Activated naive CD8-positive, alpha-beta T cell treated with anti-CD3 and anti-CD28 coated beads, Interleukin-2, amount 50 U/mL, for 24 hours (primary cell): ENCODE results near the gene DHRS9.
"Not testable (repeated sequence)": the region's sequence is repeated elsewhere in the genome, so short reads cannot be mapped to it uniquely, and the experiment has no call there.

ENCODE experiments used
- ATAC-seq: fragments of 150-1000 bp; cut with Tn5 transposase; one replicate; pipeline ENCODE4 v1.10.0; 2021
- DNase-seq: peaks from one replicate; pipeline ENCODE4 v3.0.0; 2021
- H3K27ac Mint-ChIP-seq: one replicate; pipeline ENCODE4 v1.8.0; 2021; ENCODE audit warnings: mild to moderate bottlenecking, mixed read lengths
- H3K27me3 Mint-ChIP-seq: one replicate; pipeline ENCODE4 v1.8.0; 2021; ENCODE audit warnings: mixed read lengths
- H3K36me3 Mint-ChIP-seq: one replicate; pipeline ENCODE4 v1.8.0; 2021; ENCODE audit warnings: low read depth, mixed read lengths
- H3K4me1 Mint-ChIP-seq: one replicate; pipeline ENCODE4 v1.8.0; 2021; ENCODE audit warnings: mixed read lengths
- H3K4me3 Mint-ChIP-seq: one replicate; pipeline ENCODE4 v1.8.0; 2021; ENCODE audit warnings: mild to moderate bottlenecking, moderate library complexity, mixed read lengths
- H3K9me3 Mint-ChIP-seq: one replicate; pipeline ENCODE4 v1.8.0; 2021; ENCODE audit warnings: mixed read lengths

DHRS9 gene

DNA sequence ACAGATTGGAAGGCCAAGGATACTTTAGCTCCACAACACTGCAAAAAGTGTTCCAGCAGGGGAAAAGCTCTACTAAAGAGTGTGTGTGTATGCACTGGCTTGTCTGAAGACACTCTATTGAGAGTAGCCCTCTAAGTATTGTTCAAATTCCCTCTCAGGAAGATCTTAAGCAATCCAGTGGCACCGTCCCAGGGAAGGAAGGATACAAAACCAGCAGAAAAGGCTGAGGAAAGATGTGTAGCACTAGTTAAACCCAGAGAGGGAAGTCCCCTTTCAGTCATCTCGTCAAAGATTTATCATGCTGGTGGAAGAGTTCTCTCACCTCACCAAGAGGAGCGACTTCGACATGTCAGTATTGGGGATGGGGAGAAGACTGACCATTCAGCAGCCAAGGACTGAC lies 50.5 kb downstream of the DHRS9 start:
- Mint-ChIP-seq H3K36me3 (no peaks in the 10 kb centered on the region), H3K9me3 (peaks cover 3% of the 10 kb centered on the region), H3K4me3 (no peak overlapping the region), H3K27ac (no peak overlapping the region), H3K4me1 (no peaks in the 10 kb centered on the region), H3K27me3 (peaks cover 9% of the 10 kb centered on the region)
- ATAC-seq, result no peak
- no peak for DNase-seq

GRCh38 chr2:169129703-169130243 lies 60.4 kb downstream of the DHRS9 start:
- ATAC-seq (no peak), DNase-seq (no peak)
- Mint-ChIP-seq H3K4me3 (no peak overlapping the region), H3K27me3 (no peaks in the 10 kb centered on the region), H3K9me3 (no peaks in the 10 kb centered on the region), H3K4me1 (no peaks in the 10 kb centered on the region), H3K36me3 (no peaks in the 10 kb centered on the region), H3K27ac (no peak overlapping the region)

GRCh38 chr2:169131587-169132512 lies 62.5 kb downstream of the DHRS9 start:
- H3K9me3 Mint-ChIP-seq, result no peaks in the 10 kb centered on the region
- peak; percentile 98 for ATAC-seq
- no peaks in the 10 kb centered on the region for H3K4me1 Mint-ChIP-seq
- DNase-seq, result no peak
- H3K4me3 Mint-ChIP-seq, result no peak overlapping the region
- no peaks in the 10 kb centered on the region for H3K27me3 Mint-ChIP-seq
- H3K36me3 Mint-ChIP-seq, result no peaks in the 10 kb centered on the region
- no peak overlapping the region for H3K27ac Mint-ChIP-seq

DNA sequence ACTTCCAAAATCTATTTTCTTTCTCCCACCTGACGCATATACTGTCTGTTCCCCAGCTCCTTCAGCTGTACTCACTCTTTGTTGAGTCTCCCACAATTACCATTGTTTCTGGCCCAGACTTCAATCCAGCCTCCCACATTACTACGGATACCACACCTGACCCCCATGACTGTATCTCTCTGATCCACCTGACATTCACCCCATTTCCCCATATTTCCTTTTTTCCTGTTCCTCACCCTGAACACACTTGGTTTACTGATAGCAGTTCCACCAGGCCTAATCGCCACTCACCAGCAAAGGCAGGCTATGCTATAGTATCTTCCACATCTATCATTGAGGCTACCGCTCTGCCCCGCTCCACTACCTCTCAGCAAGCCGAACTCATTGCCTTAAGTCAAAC lies 64.9 kb downstream of the DHRS9 start:
- DNase-seq, H3K27me3 Mint-ChIP-seq, H3K4me3 Mint-ChIP-seq, H3K27ac Mint-ChIP-seq, H3K36me3 Mint-ChIP-seq, H3K9me3 Mint-ChIP-seq, H3K4me1 Mint-ChIP-seq, ATAC-seq: not testable (repeated sequence)

GRCh38 chr2:169136428-169136827 lies 67.1 kb downstream of the DHRS9 start:
- ATAC-seq, H3K9me3 Mint-ChIP-seq, DNase-seq, H3K4me3 Mint-ChIP-seq, H3K36me3 Mint-ChIP-seq, H3K27me3 Mint-ChIP-seq, H3K4me1 Mint-ChIP-seq, H3K27ac Mint-ChIP-seq: not testable (repeated sequence)

- Mint-ChIP-seq H3K36me3 (no peaks in the 10 kb centered on the region), H3K9me3 (no peaks in the 10 kb centered on the region), H3K4me1 (no peaks in the 10 kb centered on the region), H3K27me3 (no peaks in the 10 kb centered on the region), H3K27ac (no peak overlapping the region), H3K4me3 (no peak overlapping the region)
- ATAC-seq, result no peak
- no peak for DNase-seq
These were observed 67.6 kb downstream of the DHRS9 start for GRCh38 chr2:169136885-169137534.

DNA sequence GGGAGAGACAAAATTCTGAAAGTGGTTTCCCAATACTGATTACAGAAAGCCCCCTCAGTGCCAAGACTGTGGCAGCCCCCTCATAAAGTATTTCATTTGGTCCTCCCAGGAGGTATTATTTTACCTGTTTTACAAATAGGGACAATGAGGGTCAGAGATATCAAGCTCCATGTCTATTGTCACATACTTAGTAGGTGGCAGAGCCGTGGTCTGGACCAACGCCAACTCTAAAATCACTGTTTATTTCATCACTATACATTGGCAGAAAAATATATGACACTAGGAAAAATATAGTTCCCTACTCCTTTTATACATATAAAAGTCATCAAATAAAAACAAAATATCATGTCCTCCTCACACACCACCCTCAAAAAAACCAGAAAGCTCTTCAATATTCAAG lies 68.6 kb downstream of the DHRS9 start:
- Mint-ChIP-seq H3K4me3 (no peak overlapping the region), H3K9me3 (no peaks in the 10 kb centered on the region), H3K4me1 (peaks cover 1% of the 10 kb centered on the region), H3K27me3 (no peaks in the 10 kb centered on the region), H3K27ac (no peak overlapping the region), H3K36me3 (no peaks in the 10 kb centered on the region)
- ATAC-seq (no peak), DNase-seq (no peak)

DNA sequence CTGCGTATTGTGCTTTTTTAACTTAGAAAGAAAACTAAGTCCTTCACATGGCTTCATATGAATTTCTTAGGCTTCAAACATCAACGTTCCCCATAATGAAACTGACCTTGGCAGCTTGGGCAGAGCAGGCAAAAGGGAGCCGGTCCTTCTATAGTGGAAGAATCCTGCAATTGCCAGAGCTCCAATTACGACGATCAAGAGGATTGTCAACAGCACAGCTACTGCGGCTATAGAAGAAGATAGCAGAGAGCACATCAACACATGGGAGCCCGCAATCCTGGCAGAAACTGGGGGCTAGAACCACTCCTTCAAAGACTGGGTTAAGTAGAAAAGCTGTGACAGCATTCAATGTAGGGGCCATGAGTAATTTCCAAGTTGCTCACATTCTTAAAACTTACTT lies 69.8 kb downstream of the DHRS9 start:
- no peaks in the 10 kb centered on the region for H3K9me3 Mint-ChIP-seq
- H3K27ac Mint-ChIP-seq, result no peak overlapping the region
- DNase-seq (no peak), ATAC-seq (no peak)
- H3K4me3 Mint-ChIP-seq, result no peak overlapping the region
- H3K4me1 Mint-ChIP-seq, result peaks cover 1% of the 10 kb centered on the region
- no peaks in the 10 kb centered on the region for H3K36me3 Mint-ChIP-seq
- no peaks in the 10 kb centered on the region for H3K27me3 Mint-ChIP-seq

- no peak overlapping the region for H3K27ac Mint-ChIP-seq
- H3K9me3 Mint-ChIP-seq, result no peaks in the 10 kb centered on the region
- DNase-seq (no peak), ATAC-seq (no peak)
- H3K27me3 Mint-ChIP-seq, result no peaks in the 10 kb centered on the region
- no peaks in the 10 kb centered on the region for H3K36me3 Mint-ChIP-seq
- peaks cover 1% of the 10 kb centered on the region for H3K4me1 Mint-ChIP-seq
- no peak overlapping the region for H3K4me3 Mint-ChIP-seq
These were observed 70.8 kb downstream of the DHRS9 start for GRCh38 chr2:169139993-169140767.

DNA sequence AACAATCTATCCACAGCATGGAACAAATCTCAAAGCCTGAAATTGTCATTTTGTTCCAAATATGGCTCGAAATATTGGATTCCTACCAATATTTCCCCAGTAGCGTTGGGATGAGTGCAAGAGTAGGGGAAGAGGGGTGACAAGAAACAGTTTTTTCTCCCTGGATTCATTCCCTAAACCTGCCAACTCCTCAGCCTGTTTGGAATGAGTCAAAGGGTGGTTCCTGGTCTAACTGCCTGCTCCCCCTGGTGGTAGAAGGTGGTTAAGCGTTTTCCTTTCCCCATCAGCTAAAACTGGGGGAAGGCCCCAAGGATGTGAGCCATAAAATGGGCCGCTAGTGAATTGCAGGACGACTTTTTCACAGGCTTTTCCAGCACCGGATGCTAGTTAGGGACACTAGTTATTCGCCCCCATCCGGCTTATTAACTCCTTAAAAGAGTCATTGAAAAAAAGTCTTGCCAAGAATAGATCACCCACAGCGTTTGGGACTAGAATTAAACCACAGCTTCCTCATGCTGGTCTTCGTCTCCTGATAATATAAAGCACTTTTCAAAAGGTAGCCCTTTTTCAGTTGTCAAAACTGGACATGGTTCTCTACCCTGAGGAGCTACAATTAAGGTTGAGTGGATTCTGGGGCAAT lies 72.5 kb downstream of the DHRS9 start:
- Mint-ChIP-seq H3K4me1 (peaks cover 1% of the 10 kb centered on the region), H3K27ac (no peak overlapping the region), H3K36me3 (no peaks in the 10 kb centered on the region), H3K27me3 (no peaks in the 10 kb centered on the region), H3K4me3 (no peak overlapping the region), H3K9me3 (no peaks in the 10 kb centered on the region)
- ATAC-seq (peak; percentile 66), DNase-seq (peak; percentile 73)

DNA sequence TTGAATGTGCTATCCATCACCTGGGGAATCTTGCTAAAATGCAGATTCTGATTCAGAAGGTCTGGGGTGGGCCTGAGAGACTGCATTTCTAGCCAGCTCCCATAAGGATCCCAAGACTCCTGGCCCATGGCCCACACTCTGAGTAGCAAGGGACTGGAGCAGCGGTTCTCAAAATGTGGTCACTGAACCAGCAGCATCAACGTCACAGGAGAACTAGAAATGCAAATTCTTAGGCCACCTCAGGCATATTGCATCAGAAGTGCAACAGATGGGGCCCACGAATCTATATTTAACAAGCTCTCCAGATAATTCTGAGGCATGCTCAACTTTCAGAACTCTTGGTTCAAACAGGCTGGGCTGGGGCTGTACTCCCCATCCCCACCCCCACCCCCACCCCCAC lies 74.6 kb downstream of the DHRS9 start:
- Mint-ChIP-seq H3K9me3 (no peaks in the 10 kb centered on the region), H3K4me1 (peaks cover 1% of the 10 kb centered on the region), H3K4me3 (no peak overlapping the region), H3K36me3 (no peaks in the 10 kb centered on the region), H3K27me3 (no peaks in the 10 kb centered on the region), H3K27ac (no peak overlapping the region)
- DNase-seq, result no peak
- ATAC-seq, result no peak
